MM.1S (cell line): ENCODE measurements around the gene ZDHHC7.

ENCODE experiments used
- DNase-seq: peaks from one replicate; pipeline ENCODE4 v3.0.0-alpha.2; 2015
- H2AFZ ChIP-seq: fragments of 300-600 bp; sonication (generic); 2 replicates; pipeline ENCODE4 v1.6.0; 2016; ENCODE audit warnings: antibody characterized with exemption, low read length
- H3F3A ChIP-seq: fragments of 300-600 bp; sonication (generic); 2 replicates; pipeline ENCODE4 v1.6.1; 2016; ENCODE audit warnings: mild to moderate bottlenecking, antibody characterized with exemption, low read length, moderate library complexity, mixed read lengths; ENCODE audit not compliant: insufficient read depth
- H3K27ac ChIP-seq: fragments of 300-600 bp; sonication (generic); 2 replicates; pipeline ENCODE4 v1.5.1; 2016; ENCODE audit warnings: mild to moderate bottlenecking, low read length
- H3K27me3 ChIP-seq: fragments of 300-600 bp; sonication (generic); replicated peaks from 2 replicates; pipeline ENCODE4 v1.6.0; 2016; ENCODE audit warnings: low read length; ENCODE audit not compliant: insufficient read depth
- H3K36me3 ChIP-seq: fragments of 300-600 bp; sonication (generic); replicated peaks from 2 replicates; pipeline ENCODE4 v1.6.1; 2016; ENCODE audit warnings: mild to moderate bottlenecking, low read length, mixed read lengths; ENCODE audit not compliant: insufficient read depth
- H3K4me1 ChIP-seq: fragments of 300-600 bp; sonication (generic); 2 replicates; pipeline ENCODE4 v1.6.1; 2016; ENCODE audit warnings: low read length, mixed read lengths
- H3K4me2 ChIP-seq: fragments of 300-600 bp; sonication (generic); 2 replicates; pipeline ENCODE4 v1.6.0; 2016; ENCODE audit warnings: low read depth, low read length
- H3K4me3 ChIP-seq: fragments of 300-600 bp; sonication (generic); 2 replicates; pipeline ENCODE4 v1.5.1; 2016; ENCODE audit warnings: low read length, mixed read lengths
- H3K79me2 ChIP-seq: fragments of 300-600 bp; sonication (generic); 2 replicates; pipeline ENCODE4 v1.6.1; 2016; ENCODE audit warnings: mixed run types, low read length, mixed read lengths
- H3K9ac ChIP-seq: fragments of 300-600 bp; sonication (generic); 2 replicates; pipeline ENCODE4 v1.6.1; 2016; ENCODE audit warnings: low read length, mixed read lengths
- H3K9me2 ChIP-seq: fragments of 300-600 bp; sonication (generic); replicated peaks from 2 replicates; pipeline ENCODE4 v1.6.1; 2016; ENCODE audit warnings: mild to moderate bottlenecking, low read length, mixed read lengths; ENCODE audit not compliant: insufficient read depth
- H3K9me3 ChIP-seq: fragments of 300-600 bp; sonication (generic); replicated peaks from 2 replicates; pipeline ENCODE4 v1.6.1; 2016; ENCODE audit warnings: mild to moderate bottlenecking, low read length, mixed read lengths; ENCODE audit not compliant: insufficient read depth
- H4K20me1 ChIP-seq: fragments of 300-600 bp; sonication (generic); 2 replicates; pipeline ENCODE4 v1.6.1; 2016; ENCODE audit warnings: mild to moderate bottlenecking, low read length, moderate library complexity, mixed read lengths; ENCODE audit not compliant: insufficient read depth
- EZH2 ChIP-seq: fragments of 300-600 bp; sonication (generic); optimal IDR thresholded peaks from 2 replicates; pipeline ENCODE3; 2017; ENCODE audit warnings: low read depth, mild to moderate bottlenecking, antibody characterized with exemption, low read length, mixed read lengths
- EZH2phosphoT487 ChIP-seq: fragments of 300-600 bp; sonication (generic); IDR thresholded peaks from 2 replicates; pipeline ENCODE4 v1.6.1; 2018; ENCODE audit warnings: antibody characterized with exemption, low read length
- TF ChIP-seq, protein P1 (sequence below): fragments of 300-600 bp; sonication (generic); IDR thresholded peaks from 2 replicates; pipeline ENCODE4 v1.5.1; 2016; ENCODE audit warnings: antibody characterized with exemption, low read length, mixed read lengths

Gene ZDHHC7

DNA sequence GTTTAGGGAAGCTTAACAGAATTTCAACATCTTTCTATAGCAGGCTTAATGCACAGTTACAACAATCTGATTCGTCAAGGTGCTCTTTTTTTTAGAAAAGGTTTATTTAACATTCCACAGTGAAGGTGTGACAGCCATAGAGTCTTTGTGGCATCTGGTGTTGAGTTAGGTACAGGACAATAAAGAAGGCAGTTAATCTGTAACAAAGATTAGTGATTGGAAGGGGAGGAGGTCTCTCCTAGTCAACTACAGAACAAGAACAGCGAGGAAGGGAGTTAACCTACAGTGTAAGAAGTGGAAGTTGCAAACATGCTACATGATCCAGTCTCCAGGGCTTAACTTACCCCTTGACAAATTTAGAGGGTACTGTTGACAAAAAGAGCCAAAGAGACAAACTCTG lies 3.0 kb upstream of the ZDHHC7 start:
- H3K9me3 ChIP-seq: no peaks in the 10 kb centered on the region
- TF ChIP-seq EZH2phosphoT487 (no peak), EZH2 (no peak)
- TF ChIP-seq, protein P1, sequence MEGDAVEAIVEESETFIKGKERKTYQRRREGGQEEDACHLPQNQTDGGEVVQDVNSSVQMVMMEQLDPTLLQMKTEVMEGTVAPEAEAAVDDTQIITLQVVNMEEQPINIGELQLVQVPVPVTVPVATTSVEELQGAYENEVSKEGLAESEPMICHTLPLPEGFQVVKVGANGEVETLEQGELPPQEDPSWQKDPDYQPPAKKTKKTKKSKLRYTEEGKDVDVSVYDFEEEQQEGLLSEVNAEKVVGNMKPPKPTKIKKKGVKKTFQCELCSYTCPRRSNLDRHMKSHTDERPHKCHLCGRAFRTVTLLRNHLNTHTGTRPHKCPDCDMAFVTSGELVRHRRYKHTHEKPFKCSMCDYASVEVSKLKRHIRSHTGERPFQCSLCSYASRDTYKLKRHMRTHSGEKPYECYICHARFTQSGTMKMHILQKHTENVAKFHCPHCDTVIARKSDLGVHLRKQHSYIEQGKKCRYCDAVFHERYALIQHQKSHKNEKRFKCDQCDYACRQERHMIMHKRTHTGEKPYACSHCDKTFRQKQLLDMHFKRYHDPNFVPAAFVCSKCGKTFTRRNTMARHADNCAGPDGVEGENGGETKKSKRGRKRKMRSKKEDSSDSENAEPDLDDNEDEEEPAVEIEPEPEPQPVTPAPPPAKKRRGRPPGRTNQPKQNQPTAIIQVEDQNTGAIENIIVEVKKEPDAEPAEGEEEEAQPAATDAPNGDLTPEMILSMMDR: no peak
- no peak overlapping the region for H3K9ac ChIP-seq
- no peaks in the 10 kb centered on the region for H4K20me1 ChIP-seq
- H3K4me1 ChIP-seq: peaks cover 18% of the 10 kb centered on the region
- H3F3A ChIP-seq: peaks cover 11% of the 10 kb centered on the region; the same call in 1 of the 2 replicates
- H3K36me3 ChIP-seq: no peaks in the 10 kb centered on the region
- no peak for DNase-seq
- no peaks in the 10 kb centered on the region for H3K27me3 ChIP-seq
- no peak overlapping the region for H2AFZ ChIP-seq
- H3K79me2 ChIP-seq: peaks cover 13% of the 10 kb centered on the region
- no peak overlapping the region for H3K4me3 ChIP-seq
- H3K9me2 ChIP-seq: no peaks in the 10 kb centered on the region
- H3K4me2 ChIP-seq: no peak overlapping the region
- no peak overlapping the region for H3K27ac ChIP-seq

DNA sequence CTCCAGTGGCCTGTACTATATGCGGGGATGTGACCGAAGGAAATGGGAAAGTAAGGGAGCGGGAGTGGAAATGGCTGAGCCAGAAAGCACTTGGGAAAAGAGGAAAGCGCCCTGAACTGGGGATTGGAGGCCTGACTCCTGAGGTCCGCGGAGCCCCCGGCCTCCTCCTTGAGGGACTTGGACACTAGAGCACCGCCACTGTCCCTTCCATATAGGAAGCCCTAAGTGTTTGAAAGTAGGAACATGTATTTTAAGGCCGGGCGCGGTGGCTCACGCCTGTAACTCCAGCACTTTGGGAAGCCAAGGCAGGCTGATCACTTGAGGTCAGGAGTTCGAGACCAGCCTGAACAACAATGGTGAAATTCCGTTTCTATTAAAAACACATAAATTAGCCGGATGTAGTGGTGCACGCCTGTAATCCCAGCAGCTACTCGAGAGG lies 530 bp upstream of the ZDHHC7 start:
- Histone ChIP-seq H3K9ac (peak overlapping the region; percentile 75), H3K27ac (peak overlapping the region; percentile 86), H3K9me2 (no peaks in the 10 kb centered on the region), H4K20me1 (no peaks in the 10 kb centered on the region), H2AFZ (peak overlapping the region; percentile 72), H3K4me2 (peak overlapping the region; percentile 60; the same call in 1 of the 2 replicates), H3K27me3 (no peaks in the 10 kb centered on the region), H3K4me3 (peak overlapping the region; percentile 73), H3K4me1 (peaks cover 6% of the 10 kb centered on the region; the same call in 1 of the 2 replicates), H3K79me2 (peaks cover 21% of the 10 kb centered on the region), H3F3A (peaks cover 4% of the 10 kb centered on the region; the same call in 1 of the 2 replicates), H3K9me3 (no peaks in the 10 kb centered on the region), H3K36me3 (no peaks in the 10 kb centered on the region)
- DNase-seq: no peak
- TF ChIP-seq EZH2phosphoT487 (no peak), EZH2 (no peak)
- TF ChIP-seq, protein P1: no peak

- no peaks in the 10 kb centered on the region for H3F3A ChIP-seq
- H3K27me3 ChIP-seq: no peaks in the 10 kb centered on the region
- no peaks in the 10 kb centered on the region; the same call in 1 of the 2 replicates for H3K4me1 ChIP-seq
- H3K9me2 ChIP-seq: no peaks in the 10 kb centered on the region
- H3K79me2 ChIP-seq: peaks cover 24% of the 10 kb centered on the region
- no peak overlapping the region for H3K27ac ChIP-seq
- TF ChIP-seq, protein P1: no peak
- TF ChIP-seq EZH2phosphoT487 (no peak), EZH2 (no peak)
- no peak for DNase-seq
- peak overlapping the region; percentile 56; the same call in 1 of the 2 replicates for H2AFZ ChIP-seq
- H3K36me3 ChIP-seq: no peaks in the 10 kb centered on the region
- no peaks in the 10 kb centered on the region for H4K20me1 ChIP-seq
- H3K4me3 ChIP-seq: peak overlapping the region; percentile 76
- H3K9me3 ChIP-seq: no peaks in the 10 kb centered on the region
- peak overlapping the region; percentile 65; the same call in 1 of the 2 replicates for H3K9ac ChIP-seq
- H3K4me2 ChIP-seq: peak overlapping the region; percentile 77
Observed at GRCh38 chr16:85010446-85010930, 847 bp downstream of the ZDHHC7 start.
